ENCODE results near the gene MACF1.
"Not testable (repeated sequence)": the region's sequence is repeated elsewhere in the genome, so short reads cannot be mapped to it uniquely, and the experiment has no call there.

MACF1 gene

DNA sequence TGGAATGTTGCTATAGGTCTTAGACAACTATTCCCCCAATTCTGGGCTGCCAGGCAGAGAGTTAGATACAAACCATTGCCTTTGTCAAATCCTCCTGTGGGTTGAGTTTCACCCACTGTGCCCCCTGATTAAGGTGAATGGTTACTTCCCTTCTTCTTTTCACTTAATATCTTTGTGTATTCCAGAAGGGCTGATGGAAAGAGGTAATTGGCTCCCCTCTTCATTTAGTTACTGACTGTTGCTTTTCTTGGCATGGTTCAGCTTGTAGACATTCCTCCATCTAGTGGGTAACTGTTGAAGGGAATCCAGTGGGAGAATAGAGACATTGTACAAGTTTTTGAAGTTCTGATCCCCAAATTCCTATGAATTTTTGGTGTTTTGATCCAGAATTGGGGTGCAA is 43.8 kb upstream of the MACF1 start:
- no peak for DNase-seq
- no peak overlapping the region for H2AK5ac ChIP-seq (ENCODE audit: low read length)
- H3K4me3 ChIP-seq (ENCODE audit: low read depth, low read length), result no peak overlapping the region
- no peaks in the 10 kb centered on the region for H3K9me3 ChIP-seq (ENCODE audit: insufficient read depth, low read depth, low read length)
- no peaks in the 10 kb centered on the region for H3K79me2 ChIP-seq (ENCODE audit: control insufficient read depth, insufficient read depth, low read length, poor library complexity)
- no peaks in the 10 kb centered on the region for H3K27me3 ChIP-seq (ENCODE audit: insufficient read depth, low read length)
- no peak overlapping the region for H3K18ac ChIP-seq (ENCODE audit: low read length)
- no peak overlapping the region for H2AFZ ChIP-seq (ENCODE audit: insufficient read depth, low read length, poor library complexity)
- H4K12ac ChIP-seq (ENCODE audit: low read depth, low read length), result no peak overlapping the region
- H3K14ac ChIP-seq (ENCODE audit: low read length), result no peak overlapping the region
- H3K23ac ChIP-seq (ENCODE audit: low read length), result no peak overlapping the region
- peaks cover 11 to 24% of the 10 kb centered on the region in 2 experiments for H3K4me1 ChIP-seq (ENCODE audit: control insufficient read depth in 1 of 2, insufficient read depth in 2 of 2, low read length in 2 of 2)
- H3K27ac ChIP-seq (ENCODE audit: low read depth, low read length), result no peak overlapping the region
- no peak overlapping the region for H3K4me2 ChIP-seq (ENCODE audit: low read length)
- H3K79me1 ChIP-seq (ENCODE audit: low read length), result peaks cover 4% of the 10 kb centered on the region
- no peak overlapping the region for H2BK120ac ChIP-seq (ENCODE audit: insufficient read depth, low read length, poor library complexity)
- no peaks in the 10 kb centered on the region for H3K36me3 ChIP-seq (ENCODE audit: control insufficient read depth in 1 of 2, insufficient read depth in 2 of 2, low read length in 2 of 2)
- no peak overlapping the region for H2BK5ac ChIP-seq (ENCODE audit: low read depth, low read length, poor library complexity)
- no peak overlapping the region for H4K91ac ChIP-seq (ENCODE audit: low read depth, low read length)
- no peak overlapping the region for H2BK12ac ChIP-seq (ENCODE audit: low read length)
- H4K8ac ChIP-seq (ENCODE audit: low read depth, low read length), result no peak overlapping the region
- no peak overlapping the region for H3K9ac ChIP-seq (ENCODE audit: low read length)
- peak overlapping the region; percentile 52 for H3K4ac ChIP-seq (ENCODE audit: low read depth, low read length)

DNA sequence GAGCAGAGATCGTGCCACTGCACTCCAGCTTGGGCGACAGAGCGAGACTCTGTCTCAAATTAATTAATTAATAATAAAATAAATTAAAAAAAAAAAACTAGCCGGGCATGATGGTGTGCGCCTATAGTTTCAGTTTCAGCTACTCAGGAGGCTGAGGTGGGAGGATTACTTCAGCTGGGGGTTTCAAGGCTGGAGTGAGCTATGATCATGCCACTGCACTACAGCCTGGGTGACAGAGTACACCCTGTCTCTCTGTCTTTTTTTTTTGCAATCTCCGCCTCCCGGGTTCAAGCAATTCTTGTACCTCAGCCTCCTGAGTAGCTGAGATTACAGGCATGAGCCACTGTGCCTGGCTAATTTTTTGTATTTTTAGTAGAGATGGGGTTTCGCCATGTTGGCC is 42.7 kb upstream of the MACF1 start:
- H2BK12ac ChIP-seq (ENCODE audit: low read length); H3K79me1 ChIP-seq (ENCODE audit: low read length); H4K8ac ChIP-seq (ENCODE audit: low read depth, low read length); H3K23ac ChIP-seq (ENCODE audit: low read length); H2AK5ac ChIP-seq (ENCODE audit: low read length); H2BK5ac ChIP-seq (ENCODE audit: low read depth, low read length, poor library complexity); H3K9ac ChIP-seq (ENCODE audit: low read length); H3K14ac ChIP-seq (ENCODE audit: low read length); H3K4ac ChIP-seq (ENCODE audit: low read depth, low read length); H2BK120ac ChIP-seq (ENCODE audit: insufficient read depth, low read length, poor library complexity); H3K27ac ChIP-seq (ENCODE audit: low read depth, low read length); DNase-seq; H3K36me3 ChIP-seq (ENCODE audit: control insufficient read depth in 1 of 2, insufficient read depth in 2 of 2, low read length in 2 of 2); H3K9me3 ChIP-seq (ENCODE audit: insufficient read depth, low read depth, low read length); H3K27me3 ChIP-seq (ENCODE audit: insufficient read depth, low read length); H3K4me3 ChIP-seq (ENCODE audit: low read depth, low read length); H3K4me2 ChIP-seq (ENCODE audit: low read length); H4K12ac ChIP-seq (ENCODE audit: low read depth, low read length); H2AFZ ChIP-seq (ENCODE audit: insufficient read depth, low read length, poor library complexity); H4K91ac ChIP-seq (ENCODE audit: low read depth, low read length); H3K79me2 ChIP-seq (ENCODE audit: control insufficient read depth, insufficient read depth, low read length, poor library complexity); H3K18ac ChIP-seq (ENCODE audit: low read length): not testable (repeated sequence)
- no CpG with 5 or more reads among the region's 8 CpGs for WGBS (ENCODE audit: extremely low coverage, insufficient coverage, insufficient read length)
- H3K4me1 ChIP-seq (ENCODE audit: control insufficient read depth in 1 of 2, insufficient read depth in 2 of 2, low read length in 2 of 2), result peaks cover 11 to 24% of the 10 kb centered on the region in 2 experiments

DNA sequence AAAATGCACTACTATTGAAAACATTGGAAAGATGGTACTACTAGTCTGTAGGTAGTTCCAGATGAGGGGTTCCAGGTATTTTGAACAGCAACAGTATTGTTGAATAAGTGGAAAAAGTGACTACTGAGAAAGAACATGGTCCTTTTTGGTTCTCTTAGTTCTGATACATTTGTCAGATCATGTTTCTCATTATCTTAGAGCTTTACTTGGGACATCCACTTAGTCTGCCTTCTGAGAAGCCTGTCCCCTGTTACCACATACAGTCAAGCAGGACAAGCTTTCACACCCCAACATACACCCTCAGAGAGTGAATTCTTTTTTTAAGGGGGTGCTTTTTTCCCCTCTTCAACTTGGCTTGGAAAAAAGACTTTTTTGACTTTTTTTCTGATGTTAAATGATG is 41.0 kb upstream of the MACF1 start:
- no peaks in the 10 kb centered on the region for H3K36me3 ChIP-seq (ENCODE audit: control insufficient read depth in 1 of 2, insufficient read depth in 2 of 2, low read length in 2 of 2)
- no peak overlapping the region for H4K12ac ChIP-seq (ENCODE audit: low read depth, low read length)
- no peak overlapping the region for H3K14ac ChIP-seq (ENCODE audit: low read length)
- H4K8ac ChIP-seq (ENCODE audit: low read depth, low read length), result no peak overlapping the region
- no peak overlapping the region for H2BK12ac ChIP-seq (ENCODE audit: low read length)
- H2AFZ ChIP-seq (ENCODE audit: insufficient read depth, low read length, poor library complexity), result no peak overlapping the region
- H3K4me3 ChIP-seq (ENCODE audit: low read depth, low read length), result no peak overlapping the region
- H4K91ac ChIP-seq (ENCODE audit: low read depth, low read length), result no peak overlapping the region
- peaks cover 6% of the 10 kb centered on the region for H3K79me1 ChIP-seq (ENCODE audit: low read length)
- H3K4me1 ChIP-seq (ENCODE audit: control insufficient read depth in 1 of 2, insufficient read depth in 2 of 2, low read length in 2 of 2), result peaks cover 7 to 23% of the 10 kb centered on the region in 2 experiments
- no peak overlapping the region for H2AK5ac ChIP-seq (ENCODE audit: low read length)
- no peaks in the 10 kb centered on the region for H3K27me3 ChIP-seq (ENCODE audit: insufficient read depth, low read length)
- no peak overlapping the region for H3K4ac ChIP-seq (ENCODE audit: low read depth, low read length)
- no peak overlapping the region for H3K27ac ChIP-seq (ENCODE audit: low read depth, low read length)
- no peak for DNase-seq
- H3K4me2 ChIP-seq (ENCODE audit: low read length), result no peak overlapping the region
- no peak overlapping the region for H3K9ac ChIP-seq (ENCODE audit: low read length)
- H3K18ac ChIP-seq (ENCODE audit: low read length), result no peak overlapping the region
- H2BK120ac ChIP-seq (ENCODE audit: insufficient read depth, low read length, poor library complexity), result no peak overlapping the region
- H3K23ac ChIP-seq (ENCODE audit: low read length), result no peak overlapping the region
- H3K79me2 ChIP-seq (ENCODE audit: control insufficient read depth, insufficient read depth, low read length, poor library complexity), result peaks cover 3% of the 10 kb centered on the region
- H3K9me3 ChIP-seq (ENCODE audit: insufficient read depth, low read depth, low read length), result no peaks in the 10 kb centered on the region
- no peak overlapping the region for H2BK5ac ChIP-seq (ENCODE audit: low read depth, low read length, poor library complexity)

DNA sequence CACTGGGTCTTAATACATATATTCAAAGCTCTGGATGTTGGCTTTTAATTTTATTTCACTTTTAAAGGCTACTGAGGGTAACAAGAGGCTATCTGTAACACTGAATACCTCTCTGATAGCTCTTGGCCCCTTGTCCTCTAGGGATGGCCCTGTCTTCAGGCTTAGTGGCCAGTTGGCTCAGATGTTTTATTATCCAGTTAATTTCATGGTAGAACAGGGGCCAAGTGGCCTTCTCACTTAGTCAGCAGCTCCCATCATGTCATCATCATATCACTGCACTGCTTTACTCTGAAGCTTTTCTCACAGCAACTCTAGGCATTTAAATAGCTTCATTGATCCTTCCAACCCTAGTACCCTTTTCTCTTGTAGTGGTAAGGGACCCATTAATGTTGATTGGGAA is 40.2 kb upstream of the MACF1 start:
- Histone ChIP-seq H3K79me2 (ENCODE audit: control insufficient read depth, insufficient read depth, low read length, poor library complexity) (peaks cover 4% of the 10 kb centered on the region), H3K27ac (ENCODE audit: low read depth, low read length) (no peak overlapping the region), H3K23ac (ENCODE audit: low read length) (no peak overlapping the region), H3K4ac (ENCODE audit: low read depth, low read length) (peak overlapping the region; percentile 40), H3K9me3 (ENCODE audit: insufficient read depth, low read depth, low read length) (no peaks in the 10 kb centered on the region), H3K36me3 (ENCODE audit: control insufficient read depth in 1 of 2, insufficient read depth in 2 of 2, low read length in 2 of 2) (no peaks in the 10 kb centered on the region), H2BK5ac (ENCODE audit: low read depth, low read length, poor library complexity) (no peak overlapping the region), H4K91ac (ENCODE audit: low read depth, low read length) (no peak overlapping the region), H3K18ac (ENCODE audit: low read length) (no peak overlapping the region), H3K27me3 (ENCODE audit: insufficient read depth, low read length) (no peaks in the 10 kb centered on the region), H3K14ac (ENCODE audit: low read length) (no peak overlapping the region), H3K4me1 (ENCODE audit: control insufficient read depth in 1 of 2, insufficient read depth in 2 of 2, low read length in 2 of 2) (peaks cover 3 to 15% of the 10 kb centered on the region in 2 experiments), H2AFZ (ENCODE audit: insufficient read depth, low read length, poor library complexity) (no peak overlapping the region), H3K4me2 (ENCODE audit: low read length) (no peak overlapping the region), H2AK5ac (ENCODE audit: low read length) (no peak overlapping the region), H3K4me3 (ENCODE audit: low read depth, low read length) (no peak overlapping the region), H2BK12ac (ENCODE audit: low read length) (no peak overlapping the region), H2BK120ac (ENCODE audit: insufficient read depth, low read length, poor library complexity) (no peak overlapping the region), H3K79me1 (ENCODE audit: low read length) (peaks cover 4% of the 10 kb centered on the region), H4K8ac (ENCODE audit: low read depth, low read length) (no peak overlapping the region), H4K12ac (ENCODE audit: low read depth, low read length) (no peak overlapping the region), H3K9ac (ENCODE audit: low read length) (no peak overlapping the region)
- DNase-seq, result no peak

DNA sequence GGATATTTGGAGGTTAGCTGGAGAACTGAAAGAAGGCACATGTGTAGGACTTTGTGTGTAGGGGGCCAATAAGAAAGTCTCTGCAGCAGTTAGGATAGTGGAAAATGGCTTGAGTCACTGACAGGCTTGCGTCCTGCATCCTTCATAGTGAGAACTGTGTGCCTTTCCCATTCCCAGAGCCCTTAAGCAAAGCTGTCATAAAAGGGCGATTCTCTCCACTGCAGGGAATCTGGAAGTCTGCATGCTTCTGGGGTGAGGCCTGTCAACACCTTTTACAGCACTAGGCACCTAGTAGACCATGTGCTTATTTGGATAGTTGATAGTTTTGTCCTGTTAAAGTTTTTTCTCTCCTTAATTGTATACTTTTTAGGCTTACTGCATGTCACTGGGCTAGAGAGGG is 39.4 kb upstream of the MACF1 start:
- H3K79me1 ChIP-seq (ENCODE audit: low read length), result peaks cover 4% of the 10 kb centered on the region
- no peak overlapping the region for H4K12ac ChIP-seq (ENCODE audit: low read depth, low read length)
- H3K27ac ChIP-seq (ENCODE audit: low read depth, low read length), result no peak overlapping the region
- H3K4me2 ChIP-seq (ENCODE audit: low read length), result no peak overlapping the region
- no peak overlapping the region for H2AK5ac ChIP-seq (ENCODE audit: low read length)
- H3K4ac ChIP-seq (ENCODE audit: low read depth, low read length), result no peak overlapping the region
- H3K36me3 ChIP-seq (ENCODE audit: control insufficient read depth in 1 of 2, insufficient read depth in 2 of 2, low read length in 2 of 2), result no peaks in the 10 kb centered on the region
- no peak overlapping the region for H2BK5ac ChIP-seq (ENCODE audit: low read depth, low read length, poor library complexity)
- peaks cover 3 to 15% of the 10 kb centered on the region in 2 experiments for H3K4me1 ChIP-seq (ENCODE audit: control insufficient read depth in 1 of 2, insufficient read depth in 2 of 2, low read length in 2 of 2)
- H3K79me2 ChIP-seq (ENCODE audit: control insufficient read depth, insufficient read depth, low read length, poor library complexity), result peaks cover 6% of the 10 kb centered on the region
- H2BK12ac ChIP-seq (ENCODE audit: low read length), result no peak overlapping the region
- no peak overlapping the region for H3K4me3 ChIP-seq (ENCODE audit: low read depth, low read length)
- no peak overlapping the region for H4K91ac ChIP-seq (ENCODE audit: low read depth, low read length)
- no peak overlapping the region for H2AFZ ChIP-seq (ENCODE audit: insufficient read depth, low read length, poor library complexity)
- no peak overlapping the region for H2BK120ac ChIP-seq (ENCODE audit: insufficient read depth, low read length, poor library complexity)
- H3K9ac ChIP-seq (ENCODE audit: low read length), result no peak overlapping the region
- no peaks in the 10 kb centered on the region for H3K27me3 ChIP-seq (ENCODE audit: insufficient read depth, low read length)
- no peaks in the 10 kb centered on the region for H3K9me3 ChIP-seq (ENCODE audit: insufficient read depth, low read depth, low read length)
- no peak overlapping the region for H3K23ac ChIP-seq (ENCODE audit: low read length)
- H3K14ac ChIP-seq (ENCODE audit: low read length), result no peak overlapping the region
- no peak overlapping the region for H4K8ac ChIP-seq (ENCODE audit: low read depth, low read length)
- H3K18ac ChIP-seq (ENCODE audit: low read length), result no peak overlapping the region
- WGBS (ENCODE audit: extremely low coverage, insufficient coverage, insufficient read length), result no CpG with 5 or more reads among the region's 2 CpGs
- no peak for DNase-seq
